Adrenal gland (tissue), 12 donors: Measurements from ENCODE around the gene STOML1. TPM values are rescaled to one million over a fixed set of nuclear protein-coding genes. Genes with fewer than 3 reads are reported as not detected.

Experiments
- DNase-seq, 7 donors: peaks; one replicate each; pipeline ENCODE4 v3.0.0-alpha.2; 2019 to 2020
- H3K27ac ChIP-seq, 5 donors: fragments of 200-600 bp; sonication (generic) in 4 of 5; 1 replicate in 3 of 5; 2 replicates in 2 of 5; pipeline versions ENCODE4 v1.5.1 to v1.8.0; 2016 to 2020; ENCODE audit warnings: mild to moderate bottlenecking in 1 of 5
- H3K27me3 ChIP-seq: fragments of 200-600 bp; 2 replicates; pipeline ENCODE4 v1.8.0; 2021
- H3K36me3 ChIP-seq, 2 donors: fragments of 200-600 bp; replicated peaks in 1 of 2; 1 replicate in 1 of 2; 2 replicates in 1 of 2; pipeline versions ENCODE4 v1.5.1 to v1.8.0; 2018 to 2022
- H3K4me1 ChIP-seq, 2 donors: fragments of 200-600 bp; replicated peaks in 1 of 2; 1 replicate in 1 of 2; 2 replicates in 1 of 2; pipeline versions ENCODE4 v1.5.1 to v1.8.0; 2018 to 2021
- H3K4me3 ChIP-seq, 4 donors: fragments of 200-600 bp; sonication (generic) in 3 of 4; one replicate each; pipeline ENCODE4 v1.5.1; 2016 to 2018
- H3K9me3 ChIP-seq, 3 donors: fragments of 200-600 bp; sonication (generic) in 1 of 3; replicated peaks in 1 of 3; 1 replicate in 2 of 3; 2 replicates in 1 of 3; pipeline versions ENCODE4 v1.5.1 to v1.8.0; 2016 to 2021
- CTCF ChIP-seq, 6 experiments: fragments of 450-650 bp in 4 of 6; fragments of 200-600 bp in 2 of 6; sonication (generic) in 1 of 6; IDR thresholded peaks; 1 replicate in 5 of 6; 2 replicates in 1 of 6; pipeline versions ENCODE4 v1.5.1 to v1.8.0; 2016 to 2021; ENCODE audit warnings: antibody characterized with exemption in 6 of 6, mild to moderate bottlenecking in 2 of 6, moderate library complexity in 1 of 6
- POLR2A ChIP-seq, 2 donors: fragments of 450-650 bp; IDR thresholded peaks; one replicate each; pipeline ENCODE4 v1.6.1; 2017; ENCODE audit warnings: antibody characterized with exemption in 2 of 2, mild to moderate bottlenecking in 2 of 2, moderate library complexity in 1 of 2
- WGBS, 4 donors: extraction: QIAGEN DNeasy Blood & Tissue Kit in 2 of 4; methylation state at CpG; one replicate each; pipeline versions ENCODE4 v1.1.5 to v1.1.7; 2013 to 2017; 5-methylcytosine and 5-hydroxymethylcytosine counted together
- intact Hi-C, 2 donors: fragments of 100-400 bp; cut with DNase I; formaldehyde crosslinking; loops; one replicate each; pipeline versions ENCODE4 v1.14.1 to v1.15.0; 2022 to 2023
- polyA plus RNA-seq, 3 donors: library from polyadenylated mRNA; stranded (reverse); fragments of 200-250 nt in 2 of 3; fragments of 350-450 nt in 1 of 3; fragmentation: Illumina TruSeq in 1 of 3; extraction: RNeasy Lipid Tissue Mini Kit (QIAGEN cat#74804) in 1 of 3; gene quantifications; one replicate each; pipeline ENCODE4 v1.2.3, GENCODE V29; 2013 to 2014
- total RNA-seq, 9 donors: library from RNA; depleted of rRNA in 4 of 9; stranded (reverse); fragments of >200 nt in 4 of 9; fragments of 120-200 nt in 1 of 9; fragmentation: NEBNext Ultra II Directional in 1 of 9; extraction: Animal tissue kit (Norgen Biotek cat#: 25700) in 1 of 9; gene quantifications; one replicate each; pipeline versions ENCODE4 v1.1.0 to v1.2.4, GENCODE V29; 2013 to 2023
- donor health status: healthy with polysubstance abuse.
- donor health status: Bipolar disorder and iron deficiency.
- donor health status: DM: yes; HTN: yes; CAD: no.
- donor health status: DM: no; HTN: no; CAD: no.
- donor health status: DM: no; HTN: no; CAD: no.
- donor health status: DM: yes; HTN: yes; CAD: no.

Gene STOML1
- total and polyA plus RNA-seq, 12 donors: 8.6 to 92.2 (median 29.6) TPM

- Histone ChIP-seq H3K4me3 (no peak overlapping the region), H3K27ac (peak overlapping the region in 1 of 5 donors; percentile 1), H3K27me3 (no peaks in the 10 kb centered on the region), H3K9me3 (no peaks in the 10 kb centered on the region), H3K36me3 (peaks cover 0 to 7% of the 10 kb centered on the region in 2 donors), H3K4me1 (peaks cover 11 to 60% of the 10 kb centered on the region in 2 donors)
- intact Hi-C loops: no loop called here
- TF ChIP-seq POLR2A (IDR thresholded peaks at IDR 0.05) (no peak), CTCF (IDR thresholded peaks at IDR 0.05) (no peak)
- no peak for DNase-seq
- WGBS, 4 donors: 80 to 90% (median 85%) methylated on average over 3 of the region's 3 CpGs
Observed at GRCh38 chr15:74008901-74009300, 16.8 kb upstream of the STOML1 start.

- no peaks in the 10 kb centered on the region for H3K27me3 ChIP-seq
- peaks cover 0 to 12% of the 10 kb centered on the region in 2 donors for H3K36me3 ChIP-seq
- H3K4me1 ChIP-seq: peaks cover 11 to 60% of the 10 kb centered on the region in 2 donors
- DNase-seq: no peak
- intact Hi-C loops: no loop called here
- peak overlapping the region in 1 of 5 donors; percentile 69 for H3K27ac ChIP-seq
- WGBS, 4 donors: 61 to 81% (median 66%) methylated on average over 5 of the region's 5 CpGs
- TF ChIP-seq POLR2A (IDR thresholded peaks at IDR 0.05): no peak
- no peak for TF ChIP-seq CTCF (IDR thresholded peaks at IDR 0.05)
- H3K4me3 ChIP-seq: no peak overlapping the region
- no peaks in the 10 kb centered on the region for H3K9me3 ChIP-seq
Observed at GRCh38 chr15:74007820-74008371, 15.8 kb upstream of the STOML1 start.

- Histone ChIP-seq H3K36me3 (peaks cover 0 to 15% of the 10 kb centered on the region in 2 donors), H3K27ac (peak overlapping the region in 2 of 5 donors; percentile 38 to 69), H3K4me3 (no peak overlapping the region), H3K27me3 (no peaks in the 10 kb centered on the region), H3K9me3 (no peaks in the 10 kb centered on the region), H3K4me1 (peaks cover 11 to 55% of the 10 kb centered on the region in 2 donors)
- no peak for TF ChIP-seq POLR2A (IDR thresholded peaks at IDR 0.05)
- no peak for TF ChIP-seq CTCF (IDR thresholded peaks at IDR 0.05)
- DNase-seq: peak in 1 of 7 donors; percentile 4
- intact Hi-C loops: no loop called here
- WGBS, 4 donors: 77 to 82% (median 79%) methylated on average over 11 of the region's 11 CpGs
Observed at GRCh38 chr15:74006774-74007639, 14.9 kb upstream of the STOML1 start.

GRCh38 chr15:73997986-73998385 lies 5.9 kb upstream of the STOML1 start:
- Histone ChIP-seq H3K27me3 (no peaks in the 10 kb centered on the region), H3K27ac (peak overlapping the region in 2 of 5 donors; percentile 65 to 86), H3K36me3 (peaks cover 0 to 21% of the 10 kb centered on the region in 2 donors), H3K9me3 (no peaks in the 10 kb centered on the region), H3K4me3 (peak overlapping the region in 1 of 4 donors; percentile 93), H3K4me1 (peaks cover 17 to 70% of the 10 kb centered on the region in 2 donors)
- peak in 3 of 7 donors; percentile 14 to 54 (median 24) for DNase-seq
- intact Hi-C loops: no loop called here
- TF ChIP-seq CTCF (IDR thresholded peaks at IDR 0.05): no peak
- no peak for TF ChIP-seq POLR2A (IDR thresholded peaks at IDR 0.05)
- WGBS, 4 donors: 94 to 99% (median 95%) methylated on average over 14 to 27 of the region's 27 CpGs
